Lower leg skin (tissue), 4 donors: Measurements from ENCODE around the gene ARPC2. TPM values are rescaled to one million over a fixed set of nuclear protein-coding genes. Genes with fewer than 3 reads are reported as not detected.

Experiments used
- DNase-seq, 2 donors: peaks; one replicate each; pipeline ENCODE4 v3.0.0-alpha.2; 2019; ENCODE audit warnings: low spot score in 2 of 2
- H3K4me3 ChIP-seq: fragments of 200-600 bp; sonication (generic); 2 replicates; pipeline ENCODE4 v1.5.1; 2017; ENCODE audit warnings: mild to moderate bottlenecking, low read depth; ENCODE audit not compliant: poor library complexity, severe bottlenecking
- POLR2A ChIP-seq, 2 donors: fragments of 450-650 bp; IDR thresholded peaks; one replicate each; pipeline ENCODE4 v1.6.1; 2016 to 2017; ENCODE audit warnings: antibody characterized with exemption in 2 of 2, mild to moderate bottlenecking in 1 of 2, moderate library complexity in 1 of 2
- WGBS, 2 donors: methylation state at CpG; one replicate each; pipeline ENCODE4 v1.1.5; 2018; 5-methylcytosine and 5-hydroxymethylcytosine counted together
- intact Hi-C: fragments of 100-400 bp; cut with DNase I; formaldehyde crosslinking; loops from one replicate; pipeline ENCODE4 v1.15.0; 2023; ENCODE audit warnings: low total_unique reads
- total RNA-seq, 4 donors: library from RNA; depleted of rRNA; stranded (reverse); fragments of >200 nt; gene quantifications; one replicate each; pipeline ENCODE4 v1.1.0, GENCODE V29; 2016
- TF ChIP-seq, protein P1 (sequence below), 3 donors: fragments of 450-650 bp; IDR thresholded peaks; one replicate each; pipeline ENCODE4 v1.5.1; 2016; ENCODE audit warnings: antibody characterized with exemption in 3 of 3, mild to moderate bottlenecking in 3 of 3, moderate library complexity in 2 of 3

The ARPC2 gene
- total RNA-seq, 4 donors from 2014 or later: 233 to 344 (median 300) TPM

DNA sequence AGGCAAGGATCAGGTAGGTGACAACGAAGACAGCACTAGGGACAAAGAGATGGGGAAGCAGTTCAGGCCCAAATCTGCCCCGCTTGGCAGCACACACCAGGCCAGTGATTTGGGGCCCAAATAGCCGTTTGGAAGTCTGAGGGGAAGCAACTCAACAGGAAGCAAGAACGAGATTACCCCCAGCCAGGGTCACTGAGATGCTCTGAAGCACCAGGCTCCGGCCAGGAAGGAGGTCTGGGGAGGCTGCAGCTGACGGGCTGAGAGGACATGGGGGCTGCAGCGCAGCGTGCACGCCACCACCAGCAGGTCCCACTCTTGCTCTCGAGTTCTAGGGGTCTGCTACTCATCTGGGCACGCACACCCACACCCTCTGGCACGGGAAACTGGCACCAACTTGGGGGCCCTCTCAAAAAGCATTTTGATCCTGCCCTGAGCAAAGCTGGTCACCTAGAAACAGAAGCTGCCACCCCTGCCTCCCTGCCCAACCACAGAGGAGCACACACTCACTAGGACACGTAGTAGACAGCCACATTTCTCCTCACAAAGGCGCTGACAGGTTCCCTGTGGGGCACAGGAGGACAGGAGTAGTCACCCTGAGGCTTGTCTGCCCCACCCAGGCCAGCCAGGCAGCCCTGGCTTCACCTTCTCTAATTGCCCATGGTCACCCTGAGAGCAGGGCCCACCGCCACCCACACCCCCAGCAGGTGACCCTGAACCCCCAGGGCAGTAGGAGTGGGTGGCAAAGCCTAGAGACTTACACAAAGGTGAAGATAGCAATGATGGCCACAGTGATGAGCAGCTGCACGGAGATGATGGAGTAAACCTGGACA is 61.8 kb downstream of the ARPC2 start:
- H3K4me3 ChIP-seq: no peak overlapping the region
- 72 to 73% methylated on average over 14 to 16 of the region's 16 CpGs for WGBS, 2 donors
- TF ChIP-seq POLR2A (IDR thresholded peaks at IDR 0.05): no peak
- TF ChIP-seq, protein P1, sequence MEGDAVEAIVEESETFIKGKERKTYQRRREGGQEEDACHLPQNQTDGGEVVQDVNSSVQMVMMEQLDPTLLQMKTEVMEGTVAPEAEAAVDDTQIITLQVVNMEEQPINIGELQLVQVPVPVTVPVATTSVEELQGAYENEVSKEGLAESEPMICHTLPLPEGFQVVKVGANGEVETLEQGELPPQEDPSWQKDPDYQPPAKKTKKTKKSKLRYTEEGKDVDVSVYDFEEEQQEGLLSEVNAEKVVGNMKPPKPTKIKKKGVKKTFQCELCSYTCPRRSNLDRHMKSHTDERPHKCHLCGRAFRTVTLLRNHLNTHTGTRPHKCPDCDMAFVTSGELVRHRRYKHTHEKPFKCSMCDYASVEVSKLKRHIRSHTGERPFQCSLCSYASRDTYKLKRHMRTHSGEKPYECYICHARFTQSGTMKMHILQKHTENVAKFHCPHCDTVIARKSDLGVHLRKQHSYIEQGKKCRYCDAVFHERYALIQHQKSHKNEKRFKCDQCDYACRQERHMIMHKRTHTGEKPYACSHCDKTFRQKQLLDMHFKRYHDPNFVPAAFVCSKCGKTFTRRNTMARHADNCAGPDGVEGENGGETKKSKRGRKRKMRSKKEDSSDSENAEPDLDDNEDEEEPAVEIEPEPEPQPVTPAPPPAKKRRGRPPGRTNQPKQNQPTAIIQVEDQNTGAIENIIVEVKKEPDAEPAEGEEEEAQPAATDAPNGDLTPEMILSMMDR (IDR thresholded peaks at IDR 0.05): no peak
- no peak for DNase-seq
- intact Hi-C loops: loop anchor here (10.0 kb wide), 1 partner anchor 116 kb away; the partner anchor contains the start of gene CTDSP1

DNA sequence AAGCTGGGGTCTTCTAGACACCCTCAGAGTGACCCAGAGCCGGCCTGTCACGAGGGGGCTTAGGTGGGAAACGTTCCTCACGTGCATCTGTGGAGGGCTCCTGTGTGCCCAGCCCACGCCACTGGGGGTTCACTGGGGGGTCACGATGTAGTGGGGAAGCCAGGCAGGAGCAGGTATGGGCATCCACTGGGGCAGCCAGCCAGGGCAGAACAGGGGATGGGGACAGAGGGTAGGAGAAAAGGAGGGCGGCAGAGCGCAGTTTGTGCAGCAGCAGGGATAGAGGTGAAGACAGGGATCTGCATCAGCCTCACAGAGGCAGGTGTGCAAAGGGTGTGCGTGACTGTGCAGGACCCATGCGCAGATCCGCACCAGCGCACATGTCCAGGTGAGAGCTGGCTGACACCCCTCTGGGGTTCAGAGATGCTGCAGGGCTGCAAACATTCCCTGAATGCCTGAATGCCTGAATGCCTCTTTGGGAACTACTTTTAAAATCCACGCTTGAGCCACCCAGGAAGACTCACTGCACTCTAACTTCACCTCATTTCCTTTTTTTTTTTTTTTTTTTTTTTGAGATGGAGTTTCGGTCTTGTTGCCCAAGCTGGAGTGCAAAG is 63.4 kb downstream of the ARPC2 start:
- H3K4me3 ChIP-seq: no peak overlapping the region
- WGBS, 2 donors: 89 to 91% methylated on average over 14 of the region's 14 CpGs
- DNase-seq: no peak
- intact Hi-C loops: no loop called here
- TF ChIP-seq POLR2A (IDR thresholded peaks at IDR 0.05): no peak
- TF ChIP-seq, protein P1 (IDR thresholded peaks at IDR 0.05): no peak

DNA sequence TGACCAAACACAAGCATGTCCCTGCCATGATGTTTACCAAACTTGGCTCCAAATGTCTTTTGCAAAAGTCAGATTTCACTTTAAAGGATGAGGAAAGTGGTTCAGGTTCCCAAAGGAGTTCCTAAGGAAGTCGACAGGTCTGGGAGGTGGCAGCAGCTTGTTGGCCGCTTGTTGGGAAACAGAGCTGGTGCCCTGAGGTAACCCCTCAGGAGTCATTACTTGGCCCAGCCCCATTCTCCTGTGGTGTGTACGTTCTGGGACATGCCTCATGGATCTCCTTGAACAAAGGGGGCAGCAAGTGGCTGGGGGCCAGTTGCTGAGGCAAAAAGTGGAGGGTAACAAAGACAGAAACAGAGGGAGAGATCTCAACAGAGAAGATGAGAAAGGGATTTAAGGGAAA is 64.5 kb downstream of the ARPC2 start:
- H3K4me3 ChIP-seq: no peak overlapping the region
- WGBS, 2 donors: 38 to 47% methylated on average over 3 of the region's 3 CpGs
- intact Hi-C loops: no loop called here
- TF ChIP-seq, protein P1 (IDR thresholded peaks at IDR 0.05): no peak
- no peak for TF ChIP-seq POLR2A (IDR thresholded peaks at IDR 0.05)
- DNase-seq: no peak

DNA sequence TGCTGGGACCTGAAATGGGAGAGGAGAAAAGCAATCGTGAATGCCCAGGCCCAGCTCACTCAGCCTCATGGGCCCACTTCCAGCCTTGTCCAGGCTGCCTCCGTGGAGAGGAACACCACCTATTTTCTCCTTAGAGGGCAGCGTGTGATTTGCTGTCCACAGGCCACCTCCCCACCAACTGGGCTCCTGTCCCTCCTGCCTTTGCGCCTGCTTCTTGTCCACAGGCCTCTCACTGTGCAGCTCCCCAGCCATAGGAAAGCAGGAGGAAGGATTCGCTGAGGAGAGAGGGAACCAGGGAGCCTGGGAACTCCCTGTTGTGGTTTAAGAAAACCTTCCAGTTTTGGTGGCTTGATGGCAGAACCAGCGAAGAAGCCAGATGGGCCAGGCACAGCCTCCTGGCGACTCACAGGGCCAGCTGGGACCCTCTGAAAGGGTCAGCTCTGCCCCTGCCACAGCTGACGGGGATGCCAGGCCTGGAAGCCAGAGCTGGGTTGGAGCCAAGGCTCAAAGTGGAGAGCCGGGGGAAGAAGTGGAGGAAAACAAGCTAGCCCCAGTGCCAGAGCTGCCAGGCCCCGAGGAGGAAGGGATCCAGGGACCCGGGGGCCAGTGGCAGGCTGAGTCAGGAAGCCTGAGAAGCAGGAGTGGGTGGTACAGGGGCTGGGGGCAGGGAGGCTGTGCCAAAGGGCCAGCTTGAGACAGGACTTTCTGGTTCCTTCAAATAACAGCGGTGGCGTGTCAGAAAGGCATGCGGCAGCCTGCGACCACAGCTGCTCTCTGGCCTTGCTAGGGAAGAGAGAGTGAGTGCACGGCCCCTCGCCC is 65.4 kb downstream of the ARPC2 start:
- whole genome bisulfite sequencing, 2 donors: 22 to 31% methylated on average over 17 of the region's 17 CpGs
- H3K4me3 ChIP-seq: no peak overlapping the region
- DNase-seq: no peak
- intact Hi-C loops: no loop called here
- TF ChIP-seq POLR2A (IDR thresholded peaks at IDR 0.05): no peak
- TF ChIP-seq, protein P1 (IDR thresholded peaks at IDR 0.05): no peak

DNA sequence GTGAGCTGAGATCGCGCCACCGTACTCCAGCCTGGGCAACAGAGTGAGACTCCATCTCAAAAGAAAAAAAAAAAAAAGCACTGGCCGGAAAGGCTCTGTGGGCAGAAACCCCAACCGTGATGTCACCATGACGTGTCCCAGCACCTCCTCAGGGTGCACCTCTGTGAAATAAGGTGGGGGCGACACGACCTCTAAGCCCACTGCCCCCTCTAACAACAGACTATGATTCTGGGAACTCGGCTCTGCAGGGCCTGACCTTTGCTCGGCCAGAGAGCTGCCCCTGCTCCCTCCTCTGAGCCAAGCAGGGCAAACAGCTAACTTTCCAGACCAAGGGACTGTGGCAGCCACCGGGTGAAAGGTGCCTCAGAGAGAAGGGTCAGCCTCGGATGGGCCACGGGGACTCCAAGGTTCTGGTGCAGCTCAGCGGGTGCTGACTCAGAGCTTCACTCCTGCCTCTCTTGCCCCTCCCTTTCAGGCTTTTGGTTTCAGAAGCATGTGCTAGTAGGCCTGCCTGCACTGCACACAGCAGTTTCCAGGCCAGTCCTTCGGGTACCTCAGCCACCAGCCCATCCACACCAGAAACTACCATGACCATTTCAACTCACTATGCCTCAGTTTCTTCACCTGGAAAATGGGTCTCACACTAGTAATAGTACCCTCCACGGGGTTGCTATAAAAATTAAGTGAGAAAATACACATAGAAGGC is 67.3 kb downstream of the ARPC2 start:
- no peak overlapping the region for H3K4me3 ChIP-seq
- TF ChIP-seq, protein P1 (IDR thresholded peaks at IDR 0.05): no peak
- TF ChIP-seq POLR2A (IDR thresholded peaks at IDR 0.05): no peak
- intact Hi-C loops: no loop called here
- no peak for DNase-seq
- WGBS, 2 donors: 33 to 44% methylated on average over 16 of the region's 16 CpGs
